GM10847 (cell line): Measurements from ENCODE around the gene ADCY10.

Experiments
- POLR2A ChIP-seq: IDR thresholded peaks from 2 replicates; pipeline ENCODE4 v1.6.1; 2011; ENCODE audit not compliant: insufficient read length; ENCODE audit errors: extremely low read depth

Gene ADCY10

GRCh38 chr1:167933788-167934187 lies 19.9 kb upstream of the ADCY10 start:
- no peak for TF ChIP-seq POLR2A

- TF ChIP-seq POLR2A, result no peak
Observed at GRCh38 chr1:167929725-167930124, 15.8 kb upstream of the ADCY10 start.

- TF ChIP-seq POLR2A, result no peak
Observed at GRCh38 chr1:167928457-167928852, 14.5 kb upstream of the ADCY10 start.

GRCh38 chr1:167927046-167927754 lies 13.3 kb upstream of the ADCY10 start:
- no peak for TF ChIP-seq POLR2A

- no peak for TF ChIP-seq POLR2A
Observed at GRCh38 chr1:167926486-167926997, 12.6 kb upstream of the ADCY10 start.

GRCh38 chr1:167924543-167925231 lies 10.8 kb upstream of the ADCY10 start:
- no peak for TF ChIP-seq POLR2A

- no peak for TF ChIP-seq POLR2A
Observed at GRCh38 chr1:167924102-167924501, 10.2 kb upstream of the ADCY10 start.

- TF ChIP-seq POLR2A, result no peak
Observed at GRCh38 chr1:167923324-167924056, 9.6 kb upstream of the ADCY10 start.

GRCh38 chr1:167922611-167923074 lies 8.7 kb upstream of the ADCY10 start:
- no peak for TF ChIP-seq POLR2A

GRCh38 chr1:167922023-167922422 lies 8.1 kb upstream of the ADCY10 start:
- no peak for TF ChIP-seq POLR2A

- TF ChIP-seq POLR2A, result no peak
Observed at GRCh38 chr1:167916766-167917511, 3.0 kb upstream of the ADCY10 start.

- no peak for TF ChIP-seq POLR2A
Observed at GRCh38 chr1:167915569-167915968, 1.6 kb upstream of the ADCY10 start.

GRCh38 chr1:167912294-167912693 lies 1.6 kb downstream of the ADCY10 start:
- no peak for TF ChIP-seq POLR2A

GRCh38 chr1:167911413-167911812 lies 2.5 kb downstream of the ADCY10 start:
- no peak for TF ChIP-seq POLR2A

- no peak for TF ChIP-seq POLR2A
Observed at GRCh38 chr1:167910530-167910929, 3.4 kb downstream of the ADCY10 start.
